AG09309 (cell line): ENCODE data around the gene AFF3.

Source experiments
- DNase-seq: peaks from one replicate; pipeline ENCODE4 v3.0.0-alpha.2; 2010; ENCODE audit warnings: low read depth
- H3K4me3 ChIP-seq: 2 replicates; pipeline ENCODE4 v1.5.1; 2011; ENCODE audit warnings: mild to moderate bottlenecking, low read depth, low read length, moderate library complexity; ENCODE audit not compliant: control insufficient read depth
- CTCF ChIP-seq: IDR thresholded peaks from 2 replicates; pipeline ENCODE4 v1.5.1; 2011; ENCODE audit warnings: mild to moderate bottlenecking, low read depth, low read length, inconsistent platforms; ENCODE audit not compliant: insufficient read depth, control insufficient read depth; ENCODE audit errors: missing control alignments

AFF3 gene

DNA sequence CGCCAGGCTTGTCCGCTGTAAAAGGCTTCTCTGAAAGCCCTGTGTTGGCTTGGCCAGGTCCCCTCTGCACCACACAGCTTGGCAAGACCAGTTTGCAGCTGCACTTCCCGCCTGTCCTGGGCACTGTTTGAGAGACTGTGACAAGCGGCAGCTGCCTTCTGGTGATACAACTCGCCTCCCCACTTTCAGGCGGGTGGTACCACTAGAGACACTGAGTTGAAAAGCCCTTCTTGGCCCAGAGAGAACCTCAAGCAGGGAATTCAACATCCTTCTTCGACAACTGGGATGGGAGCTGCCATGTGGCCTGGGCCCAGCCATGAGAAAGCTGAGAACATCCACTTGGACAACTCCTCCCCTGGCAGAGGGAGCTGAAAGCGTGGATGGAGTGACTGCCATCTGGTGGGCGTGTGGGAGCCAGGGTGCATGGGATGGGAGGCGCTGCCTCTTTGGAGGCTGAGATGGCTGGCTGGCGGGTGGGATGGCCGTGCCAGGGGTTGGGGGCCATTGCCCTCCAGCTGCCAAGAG, 527.1 kb downstream of the AFF3 start:
- no peak overlapping the region for H3K4me3 ChIP-seq
- DNase-seq: no peak
- TF ChIP-seq CTCF: peak; percentile 18

- no peak for TF ChIP-seq CTCF
- no peak for DNase-seq
- no peak overlapping the region for H3K4me3 ChIP-seq
Observed at GRCh38 chr2:99613980-99614379, 528.4 kb downstream of the AFF3 start.

DNA sequence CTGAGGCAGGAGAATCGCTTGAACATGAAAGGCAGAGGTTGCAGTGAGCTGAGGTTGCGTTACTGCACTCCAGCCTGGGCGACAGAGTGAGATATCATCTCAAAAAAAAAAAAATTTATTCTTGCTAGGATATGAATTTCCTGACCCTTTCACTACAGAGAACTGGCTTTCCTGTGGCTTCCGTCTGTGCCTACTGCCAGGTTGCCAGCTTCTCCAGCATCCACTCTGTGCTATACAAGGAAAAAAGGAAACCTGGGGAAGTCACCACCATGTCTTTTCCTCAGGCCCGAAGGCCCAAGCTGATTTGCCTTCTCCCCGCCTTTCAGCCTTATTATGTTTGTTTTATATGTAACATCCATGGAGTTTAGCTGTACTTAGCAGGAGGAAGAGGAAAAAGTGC, 530.6 kb downstream of the AFF3 start:
- no peak for TF ChIP-seq CTCF
- no peak overlapping the region for H3K4me3 ChIP-seq
- DNase-seq: no peak

DNA sequence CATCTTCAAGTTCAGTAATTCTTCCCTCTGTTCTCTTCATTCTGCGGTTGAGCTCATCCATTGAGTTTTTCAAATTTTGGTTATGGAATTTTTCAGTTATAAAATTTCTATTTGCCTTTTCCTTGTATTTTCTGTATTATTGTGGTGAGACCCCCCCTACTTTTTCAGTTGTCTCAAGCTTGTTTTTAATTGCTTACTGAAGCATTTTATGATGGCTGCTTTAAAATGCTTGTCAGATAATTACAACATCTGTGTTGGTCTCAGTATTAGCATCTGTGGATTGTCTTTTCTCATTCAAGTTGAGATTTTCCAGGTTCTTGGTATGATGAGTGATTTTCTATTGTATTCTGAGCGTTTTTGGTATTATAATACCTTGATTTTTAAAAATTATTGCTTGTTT, 531.4 kb downstream of the AFF3 start:
- no peak for DNase-seq
- H3K4me3 ChIP-seq: no peak overlapping the region
- no peak for TF ChIP-seq CTCF

DNA sequence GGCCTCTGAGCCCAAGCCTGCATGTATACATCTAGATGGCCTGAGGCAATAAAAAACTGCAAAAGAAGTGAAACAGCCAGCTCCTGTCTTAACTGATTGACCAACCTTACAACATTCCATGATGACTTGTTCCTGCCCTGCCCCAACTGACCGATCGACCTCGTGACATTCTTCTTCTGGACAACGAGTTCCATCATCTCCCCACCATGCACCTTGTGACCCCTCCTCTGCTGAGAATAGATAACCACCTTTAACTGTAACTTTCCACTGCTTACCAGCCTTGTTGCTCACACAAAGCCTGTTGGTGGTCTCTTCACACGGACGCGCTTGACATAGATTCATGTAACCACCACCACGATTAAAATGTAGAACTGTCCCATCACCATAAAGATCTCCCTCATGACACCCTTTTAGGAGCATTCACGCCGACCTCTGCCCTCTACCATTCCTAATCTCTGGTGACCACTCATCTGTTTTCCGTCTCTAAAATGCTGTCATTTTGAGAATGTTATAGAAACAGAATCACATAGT, 532.5 kb downstream of the AFF3 start:
- no peak for TF ChIP-seq CTCF
- no peak overlapping the region for H3K4me3 ChIP-seq
- DNase-seq: no peak

DNA sequence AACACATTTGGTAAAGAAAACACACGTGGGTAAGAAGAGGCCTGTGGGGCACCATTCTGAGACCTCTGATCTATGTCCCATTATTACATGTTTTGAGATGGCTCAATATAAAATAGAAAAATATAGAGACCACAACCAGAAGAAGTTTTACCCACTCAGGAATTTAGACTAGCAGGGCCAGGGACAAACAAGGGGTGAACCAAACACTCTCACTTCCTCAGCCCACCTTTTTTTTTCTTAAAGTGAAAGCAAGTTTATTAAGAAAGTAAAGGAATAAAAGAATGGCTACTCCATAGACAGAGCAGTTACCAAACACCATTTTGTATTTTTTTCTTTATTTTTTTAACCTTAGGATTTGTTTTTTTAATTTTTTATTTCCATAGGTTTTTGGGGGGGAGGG, 533.5 kb downstream of the AFF3 start:
- no peak overlapping the region for H3K4me3 ChIP-seq
- no peak for DNase-seq
- TF ChIP-seq CTCF: no peak
